HG02840 (cell line): ENCODE results near the gene PRELP.
"Not testable (repeated sequence)": the region's sequence is repeated elsewhere in the genome, so short reads cannot be mapped to it uniquely, and the experiment has no call there.

ENCODE experiments used
- ATAC-seq: cut with Tn5 transposase; IDR thresholded peaks from one replicate; pipeline ENCODE4 v1.9.1; 2021; ENCODE audit warnings: mild to moderate bottlenecking, moderate library complexity, moderate number of reproducible peaks; ENCODE audit not compliant: unreplicated experiment, low FRiP score

PRELP gene

GRCh38 chr1:203453016-203453415 is 22.6 kb upstream of the PRELP start:
- ATAC-seq = no peak

GRCh38 chr1:203453616-203454015 is 22.0 kb upstream of the PRELP start:
- ATAC-seq = no peak

- ATAC-seq = no peak
Measured at GRCh38 chr1:203454986-203455471, 20.6 kb upstream of the PRELP start.

GRCh38 chr1:203455706-203456105 is 19.9 kb upstream of the PRELP start:
- no peak for ATAC-seq

GRCh38 chr1:203456577-203456976 is 19.0 kb upstream of the PRELP start:
- ATAC-seq = no peak

GRCh38 chr1:203458078-203458477 is 17.5 kb upstream of the PRELP start:
- no peak for ATAC-seq

- ATAC-seq = no peak
Measured at GRCh38 chr1:203459671-203460201, 15.9 kb upstream of the PRELP start.

- ATAC-seq = no peak
Measured at GRCh38 chr1:203461717-203462116, 13.9 kb upstream of the PRELP start.

- ATAC-seq = no peak
Measured at GRCh38 chr1:203462143-203462542, 13.5 kb upstream of the PRELP start.

- ATAC-seq = no peak
Measured at GRCh38 chr1:203462878-203463277, 12.7 kb upstream of the PRELP start.

GRCh38 chr1:203463469-203464062 is 12.0 kb upstream of the PRELP start:
- no peak for ATAC-seq

GRCh38 chr1:203464226-203464625 is 11.4 kb upstream of the PRELP start:
- no peak for ATAC-seq

- no peak for ATAC-seq
Measured at GRCh38 chr1:203464743-203465142, 10.9 kb upstream of the PRELP start.

- no peak for ATAC-seq
Measured at GRCh38 chr1:203465146-203465798, 10.3 kb upstream of the PRELP start.

- no peak for ATAC-seq
Measured at GRCh38 chr1:203465948-203466347, 9.7 kb upstream of the PRELP start.

GRCh38 chr1:203466906-203467549 is 8.6 kb upstream of the PRELP start:
- not testable (repeated sequence) for ATAC-seq

GRCh38 chr1:203467550-203467921 is 8.1 kb upstream of the PRELP start:
- no peak for ATAC-seq

GRCh38 chr1:203468326-203468725 is 7.3 kb upstream of the PRELP start:
- ATAC-seq = no peak

GRCh38 chr1:203470240-203470639 is 5.4 kb upstream of the PRELP start:
- no peak for ATAC-seq

- no peak for ATAC-seq
Measured at GRCh38 chr1:203471841-203472240, 3.8 kb upstream of the PRELP start.

GRCh38 chr1:203473281-203473680 is 2.3 kb upstream of the PRELP start:
- no peak for ATAC-seq
